Muscle layer of duodenum (tissue), 2 donors: ENCODE data around the gene DTNB.
A peak's percentile ranks its signal among the peaks of the same experiment; 100 is the strongest.

ENCODE experiments used
- H3K27ac ChIP-seq: one replicate; pipeline ENCODE4 v1.7.0; 2013; ENCODE audit warnings: mild to moderate bottlenecking, low read length
- H3K27me3 ChIP-seq: one replicate; pipeline ENCODE4 v1.7.0; 2013; ENCODE audit warnings: low read depth, mild to moderate bottlenecking, control low read depth, low read length
- H3K36me3 ChIP-seq, 2 donors: one replicate each; pipeline ENCODE4 v1.7.0; 2013; ENCODE audit warnings: low read length in 2 of 2, control low read depth in 1 of 2, mild to moderate bottlenecking in 1 of 2; ENCODE audit not compliant: insufficient read depth in 2 of 2, control insufficient read depth in 1 of 2
- H3K4me1 ChIP-seq, 2 donors: one replicate each; pipeline ENCODE4 v1.7.0; 2013; ENCODE audit warnings: low read length in 2 of 2, mild to moderate bottlenecking in 2 of 2, control low read depth in 1 of 2, moderate library complexity in 1 of 2; ENCODE audit not compliant: insufficient read depth in 2 of 2, control insufficient read depth in 1 of 2
- H3K4me3 ChIP-seq, 2 donors: one replicate each; pipeline ENCODE4 v1.7.0; 2013; ENCODE audit warnings: low read length in 2 of 2, low read depth in 1 of 2, mild to moderate bottlenecking in 1 of 2
- H3K9me3 ChIP-seq, 2 donors: one replicate each; pipeline ENCODE4 v1.7.0; 2013; ENCODE audit warnings: low read length in 2 of 2, control low read depth in 1 of 2, mild to moderate bottlenecking in 1 of 2; ENCODE audit not compliant: control insufficient read depth in 1 of 2
- donor health status: healthy.

Gene DTNB

DNA sequence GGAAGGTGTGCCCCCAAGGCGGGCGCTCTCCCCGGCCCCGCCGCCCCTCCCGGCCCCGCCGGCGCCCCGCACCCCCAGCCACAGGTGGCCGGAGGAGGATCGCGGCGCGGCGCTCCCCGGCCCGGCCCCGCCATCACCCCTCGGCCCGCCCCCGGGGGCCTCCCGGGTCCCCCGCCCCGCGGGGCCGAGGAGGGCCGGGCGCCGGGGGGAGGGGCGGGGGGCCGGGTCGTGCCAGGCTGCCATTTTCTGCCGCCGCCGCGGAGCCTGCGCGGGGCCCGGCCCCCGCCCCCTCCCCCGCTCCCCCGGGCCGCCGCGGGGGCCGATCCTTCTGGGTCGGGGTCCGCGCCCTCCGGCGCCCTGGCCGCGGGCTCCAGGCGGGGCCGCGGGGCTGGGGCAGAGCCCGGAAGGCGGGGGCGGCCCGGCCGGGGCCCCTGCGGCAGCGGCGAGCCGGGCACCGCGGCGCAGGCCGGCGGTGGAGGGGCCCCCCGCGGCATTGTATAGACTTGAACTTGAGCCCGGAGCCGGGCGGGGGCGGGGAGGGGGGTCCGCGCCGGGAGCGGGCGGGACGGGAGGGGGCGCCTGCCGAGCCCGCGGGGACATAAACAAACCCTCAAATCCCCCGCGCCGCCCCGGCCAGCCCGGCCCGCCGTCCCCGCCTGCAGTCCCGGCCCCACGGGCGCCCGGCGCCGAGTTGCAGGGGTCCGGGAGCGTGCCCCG lies 332.2 kb downstream of the DTNB start:
- no peaks in the 10 kb centered on the region for H3K9me3 ChIP-seq
- no peak overlapping the region for H3K27ac ChIP-seq
- H3K36me3 ChIP-seq: no peaks in the 10 kb centered on the region
- H3K27me3 ChIP-seq: no peaks in the 10 kb centered on the region
- H3K4me3 ChIP-seq: no peak overlapping the region
- H3K4me1 ChIP-seq: peaks cover 13 to 47% of the 10 kb centered on the region in 2 donors

GRCh38 chr2:25340181-25340921 lies 333.0 kb downstream of the DTNB start:
- H3K9me3 ChIP-seq: no peaks in the 10 kb centered on the region
- no peaks in the 10 kb centered on the region for H3K36me3 ChIP-seq
- H3K27ac ChIP-seq: no peak overlapping the region
- H3K4me1 ChIP-seq: peaks cover 13 to 55% of the 10 kb centered on the region in 2 donors
- H3K4me3 ChIP-seq: peak overlapping the region; percentile 11 to 71
- H3K27me3 ChIP-seq: no peaks in the 10 kb centered on the region

GRCh38 chr2:25339791-25340180 lies 333.6 kb downstream of the DTNB start:
- H3K4me1 ChIP-seq: peaks cover 13 to 59% of the 10 kb centered on the region in 2 donors
- no peak overlapping the region for H3K27ac ChIP-seq
- H3K4me3 ChIP-seq: peak overlapping the region in 1 of 2 donors; percentile 71
- no peaks in the 10 kb centered on the region for H3K27me3 ChIP-seq
- H3K36me3 ChIP-seq: no peaks in the 10 kb centered on the region
- H3K9me3 ChIP-seq: no peaks in the 10 kb centered on the region

DNA sequence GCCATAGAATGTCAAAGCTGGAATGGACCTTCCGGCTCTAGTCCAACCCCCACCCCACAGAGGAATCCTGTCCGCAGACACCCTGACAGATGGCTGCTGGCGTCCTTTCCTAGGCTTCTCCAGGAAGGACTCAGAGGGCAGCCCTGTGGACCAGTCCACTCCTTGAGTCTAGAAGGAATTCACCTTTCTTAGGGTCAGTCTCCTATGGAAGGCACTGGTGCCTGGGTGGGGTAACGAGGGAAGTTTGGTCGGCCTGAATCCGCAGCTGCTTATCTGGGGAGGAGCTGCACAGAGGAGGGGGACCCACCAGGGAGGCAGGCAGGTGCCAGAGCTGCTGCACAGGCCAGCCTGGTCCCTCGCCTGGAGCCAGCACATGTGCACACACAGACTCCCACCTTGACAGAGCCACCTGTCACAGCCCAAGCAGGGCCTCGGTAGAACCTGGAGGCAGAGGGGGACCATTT lies 334.1 kb downstream of the DTNB start:
- H3K27ac ChIP-seq: no peak overlapping the region
- no peaks in the 10 kb centered on the region for H3K27me3 ChIP-seq
- peaks cover 13 to 59% of the 10 kb centered on the region in 2 donors for H3K4me1 ChIP-seq
- H3K9me3 ChIP-seq: no peaks in the 10 kb centered on the region
- peak overlapping the region in 1 of 2 donors; percentile 71 for H3K4me3 ChIP-seq
- H3K36me3 ChIP-seq: no peaks in the 10 kb centered on the region

DNA sequence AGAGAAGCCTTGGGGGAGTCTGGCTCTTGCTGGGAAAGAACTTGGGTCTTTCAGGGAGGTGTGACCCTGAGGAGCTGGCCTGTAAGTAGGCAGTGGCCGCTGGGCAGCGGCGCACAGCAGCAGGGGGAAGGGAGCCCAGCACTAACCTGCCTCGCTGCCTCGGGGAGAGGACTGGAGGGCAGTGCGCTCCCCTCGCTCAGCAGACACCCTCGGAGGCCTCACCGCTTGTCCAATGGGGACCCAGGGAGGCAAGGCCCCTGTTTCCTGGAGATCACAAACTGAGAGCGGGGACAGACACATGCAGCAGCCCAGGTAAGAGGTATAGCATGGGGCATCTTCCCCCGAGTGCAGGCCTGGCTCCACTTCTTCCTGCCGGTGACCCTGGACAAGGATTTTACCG lies 335.0 kb downstream of the DTNB start:
- no peaks in the 10 kb centered on the region for H3K27me3 ChIP-seq
- H3K36me3 ChIP-seq: no peaks in the 10 kb centered on the region
- peaks cover 13 to 59% of the 10 kb centered on the region in 2 donors for H3K4me1 ChIP-seq
- H3K9me3 ChIP-seq: no peaks in the 10 kb centered on the region
- no peak overlapping the region for H3K27ac ChIP-seq
- H3K4me3 ChIP-seq: no peak overlapping the region

DNA sequence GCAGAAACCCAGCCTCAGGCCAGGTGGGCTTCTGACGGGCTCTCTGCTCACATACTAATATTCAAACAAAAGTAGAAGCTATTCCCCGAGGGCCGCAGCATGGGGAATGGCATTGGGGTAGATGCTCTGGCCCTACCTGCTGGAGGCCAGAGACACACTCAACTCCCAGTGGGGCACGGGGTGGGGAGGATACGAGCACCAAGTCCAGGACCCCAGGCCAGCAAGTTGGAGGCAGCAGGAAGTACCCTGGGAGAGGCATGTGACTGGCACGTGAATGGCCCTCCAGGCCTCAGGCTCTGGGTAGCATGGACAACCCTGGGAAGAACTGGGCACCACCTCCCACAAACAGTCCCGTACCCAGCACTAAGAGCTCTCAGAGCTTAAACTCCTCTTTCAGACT lies 335.5 kb downstream of the DTNB start:
- H3K27ac ChIP-seq: no peak overlapping the region
- H3K4me3 ChIP-seq: no peak overlapping the region
- no peaks in the 10 kb centered on the region for H3K36me3 ChIP-seq
- no peaks in the 10 kb centered on the region for H3K27me3 ChIP-seq
- H3K4me1 ChIP-seq: peaks cover 14 to 58% of the 10 kb centered on the region in 2 donors
- H3K9me3 ChIP-seq: no peaks in the 10 kb centered on the region

GRCh38 chr2:25337276-25337675 lies 336.1 kb downstream of the DTNB start:
- Histone ChIP-seq H3K9me3 (no peaks in the 10 kb centered on the region), H3K27ac (no peak overlapping the region), H3K4me1 (peaks cover 16 to 53% of the 10 kb centered on the region in 2 donors)

DNA sequence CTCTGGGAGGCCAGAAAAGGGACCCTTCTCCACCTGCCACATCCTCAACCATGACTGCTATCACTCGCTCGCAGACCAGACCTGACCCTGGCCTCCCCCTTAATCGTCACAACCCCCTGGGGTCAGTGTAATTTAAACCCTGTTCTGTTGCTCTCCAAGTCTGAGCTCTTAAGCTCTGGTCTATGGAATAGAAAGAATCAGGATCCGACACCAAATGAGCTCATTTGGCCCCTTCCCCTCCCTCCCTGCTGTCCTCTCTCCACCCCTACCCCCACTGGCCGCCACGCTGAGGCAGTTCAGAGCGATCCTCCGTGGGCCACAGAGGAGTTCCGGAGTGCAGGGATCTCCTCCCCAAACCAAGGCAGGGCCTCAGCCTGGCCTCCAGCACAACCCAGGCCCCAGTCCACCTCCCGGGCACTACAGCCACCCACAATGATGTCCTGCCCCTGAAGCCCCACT lies 337.0 kb downstream of the DTNB start:
- Histone ChIP-seq H3K9me3 (no peaks in the 10 kb centered on the region), H3K4me1 (peaks cover 16 to 53% of the 10 kb centered on the region in 2 donors), H3K27me3 (no peaks in the 10 kb centered on the region), H3K27ac (no peak overlapping the region), H3K4me3 (no peak overlapping the region), H3K36me3 (no peaks in the 10 kb centered on the region)

More at GRCh38 chr2:25337276-25337675, 336.1 kb downstream of the DTNB start:
- Histone ChIP-seq H3K4me3 (no peak overlapping the region), H3K27me3 (no peaks in the 10 kb centered on the region), H3K36me3 (no peaks in the 10 kb centered on the region)

GRCh38 chr2:25335971-25336370 lies 337.4 kb downstream of the DTNB start:
- Histone ChIP-seq H3K27me3 (no peaks in the 10 kb centered on the region), H3K36me3 (no peaks in the 10 kb centered on the region), H3K27ac (no peak overlapping the region), H3K4me1 (peaks cover 16 to 53% of the 10 kb centered on the region in 2 donors), H3K4me3 (no peak overlapping the region), H3K9me3 (no peaks in the 10 kb centered on the region)

DNA sequence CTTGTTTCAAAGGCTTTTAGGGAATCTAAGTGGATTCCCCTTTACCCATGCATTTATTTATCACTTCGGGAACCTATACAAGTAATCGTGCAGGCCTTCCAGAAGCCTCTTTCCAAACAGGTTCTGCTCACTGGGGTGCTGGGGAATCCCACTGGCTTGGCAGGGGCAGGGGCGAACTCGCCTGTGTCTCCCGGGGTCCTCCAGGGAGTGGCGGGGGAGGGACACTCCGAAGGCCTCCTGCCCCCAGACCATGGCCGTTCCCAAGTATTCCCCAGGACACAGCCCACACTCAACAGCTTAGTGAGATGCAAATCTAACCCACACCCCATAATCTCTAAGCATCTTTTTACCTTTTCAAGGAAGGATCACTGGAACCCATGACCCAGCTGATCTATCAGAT lies 338.2 kb downstream of the DTNB start:
- Histone ChIP-seq H3K9me3 (no peaks in the 10 kb centered on the region), H3K4me1 (peaks cover 16 to 56% of the 10 kb centered on the region in 2 donors), H3K27me3 (no peaks in the 10 kb centered on the region), H3K4me3 (no peak overlapping the region), H3K27ac (no peak overlapping the region), H3K36me3 (no peaks in the 10 kb centered on the region)

- no peak overlapping the region for H3K27ac ChIP-seq
- no peaks in the 10 kb centered on the region for H3K36me3 ChIP-seq
- H3K4me1 ChIP-seq: peaks cover 15 to 54% of the 10 kb centered on the region in 2 donors
- H3K4me3 ChIP-seq: no peak overlapping the region
- H3K9me3 ChIP-seq: no peaks in the 10 kb centered on the region
- H3K27me3 ChIP-seq: no peaks in the 10 kb centered on the region
Measured at GRCh38 chr2:25334482-25334881, 338.9 kb downstream of the DTNB start.
